ENCODE measurements around the gene PHYKPL. TPM values are rescaled to one million over a fixed set of nuclear protein-coding genes. Genes with fewer than 3 reads are reported as not detected.

Gene PHYKPL
- total and polyA plus RNA-seq, 2 donors (not counting 1 experiment from before 2014, with no cell fraction given): 263 to 313 TPM

DNA sequence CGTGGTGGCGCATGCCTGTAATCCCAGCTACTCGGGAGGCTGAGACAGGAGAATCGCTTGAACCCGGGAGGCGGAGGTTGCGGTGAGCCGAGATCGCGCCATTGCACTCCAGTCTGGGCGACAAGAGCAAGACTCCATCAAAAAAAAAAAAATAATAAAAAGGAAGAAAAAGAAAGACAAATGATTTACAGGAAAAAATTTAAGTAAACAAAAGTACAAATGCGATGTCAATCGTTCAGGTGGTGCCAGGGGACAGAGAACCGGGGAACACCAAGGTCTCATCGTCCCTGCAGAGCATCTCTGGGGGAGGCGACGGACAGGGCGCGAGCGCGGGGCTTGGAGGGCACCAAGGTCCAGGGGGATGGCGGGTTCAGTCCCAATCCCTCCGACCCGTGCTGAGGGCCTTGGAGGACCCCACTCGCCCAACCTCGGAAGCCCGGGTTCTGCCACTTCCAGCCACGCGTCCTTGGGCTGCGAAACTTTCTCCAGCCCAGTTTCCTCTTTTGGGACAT, 28.9 kb downstream of the PHYKPL start:
- CTCF ChIA-PET: interaction anchor here (0.7 to 1.2 kb wide), 3 partner anchors 11 to 367 kb away, joined by 3 to 7 read pairs (median 5); no protein-coding TSS in a partner anchor
- no peak for ATAC-seq (ENCODE audit: low read depth)
- peak overlapping the region in 1 of 2 donors; percentile 79 for H3K27ac ChIP-seq (ENCODE audit: low read length in 2 of 2)

More for the DNA sequence above, 28.9 kb downstream of the PHYKPL start:
- POLR2A ChIA-PET: interaction anchor here (0.6 to 2.1 kb wide), 7 partner anchors 10 to 1723 kb away, joined by 3 to 12 read pairs (median 4); partner anchors contain the start of genes HNRNPH1, NHP2 and PHYKPL
- Histone ChIP-seq H3K9ac (ENCODE audit: low read length) (peak overlapping the region; percentile 91), H3K4me2 (replicated peaks; ENCODE audit: low read depth, low read length, poor library complexity, severe bottlenecking) (peak overlapping the region; percentile 97), H3K27me3 (replicated peaks in 1 of 4; ENCODE audit: control extremely low read depth in 1 of 4, control insufficient read depth in 3 of 4, insufficient read depth in 4 of 4, low read length in 3 of 4) (no peaks in the 10 kb centered on the region), H3K4me1 (ENCODE audit: control insufficient read depth in 2 of 2, insufficient read depth in 2 of 2, low read length in 2 of 2) (peaks cover 12 to 18% of the 10 kb centered on the region in 2 donors), H2AFZ (ENCODE audit: insufficient read depth, low read depth, low read length, poor library complexity, severe bottlenecking) (peak overlapping the region; percentile 97), H3K4me3 (ENCODE audit: control extremely low read depth in 1 of 5, extremely low read depth in 1 of 5, insufficient read depth in 1 of 5, low read depth in 2 of 5, low read length in 4 of 5) (peak overlapping the region; percentile 60 to 94 (median 80)), H3K9me3 (ENCODE audit: control extremely low read depth in 1 of 3, control insufficient read depth in 2 of 3, insufficient read depth in 1 of 3, low read length in 2 of 3) (no peaks in the 10 kb centered on the region), H3K79me2 (ENCODE audit: control insufficient read depth, insufficient read depth, low read length) (peaks cover 24% of the 10 kb centered on the region), H3K36me3 (replicated peaks in 1 of 2; ENCODE audit: control extremely low read depth in 1 of 2, control insufficient read depth in 1 of 2, extremely low read depth in 1 of 2, insufficient read depth in 2 of 2, low read length in 1 of 2) (peaks cover 0 to 26% of the 10 kb centered on the region in 2 experiments), H4K20me1 (ENCODE audit: control insufficient read depth, insufficient read depth, low read length, poor library complexity, severe bottlenecking) (peaks cover 36% of the 10 kb centered on the region)
- Mint-ChIP-seq H3K27ac (peak overlapping the region; percentile 100), H3K4me3 (peak overlapping the region; percentile 99), H3K27me3 (no peaks in the 10 kb centered on the region), H3K4me1 (peaks cover 27% of the 10 kb centered on the region), H3K9me3 (ENCODE audit: insufficient read depth) (no peaks in the 10 kb centered on the region)
- intact Hi-C loops (cut with micrococcal nuclease): loop anchor here (1.0 to 5.0 kb wide), 3 partner anchors 29 to 1869 kb away; partner anchors contain the start of genes PHYKPL and RNF130
- no peak for TF ChIP-seq EZH2 (IDR thresholded peaks at IDR 0.05; ENCODE audit: borderline replicate concordance, insufficient read depth, low read depth, low read length, poor library complexity, severe bottlenecking)
- TF ChIP-seq CTCF (IDR thresholded peaks at IDR 0.05): no peak
- WGBS (ENCODE audit: insufficient coverage): 1% methylated on average over 19 of the region's 30 CpGs
- no peak for DNase-seq

Measured in B cell (primary cell).